ENCODE data around the gene LNX1. TPM values are rescaled to one million over a fixed set of nuclear protein-coding genes. Genes with fewer than 3 reads are reported as not detected.

Gene LNX1
- total RNA-seq, 1 experiment from 2014 or later, result 3.3 TPM

- no peak for TF ChIP-seq CTCF (IDR thresholded peaks at IDR 0.05 in 2 of 3, conservative IDR thresholded peaks at IDR 0.05 in 1 of 3; ENCODE audit: borderline replicate concordance in 1 of 3, insufficient read depth in 1 of 3, low read depth in 2 of 3, low read length in 2 of 3)
- no peak for TF ChIP-seq EZH2 (IDR thresholded peaks at IDR 0.05)
- TF ChIP-seq YY1 (IDR thresholded peaks at IDR 0.05; ENCODE audit: extremely low read depth, insufficient replicate concordance, low read depth, low read length), result no peak
- TF ChIP-seq ATF3 (IDR thresholded peaks at IDR 0.05), result no peak
- TF ChIP-seq CEBPB (IDR thresholded peaks at IDR 0.05; ENCODE audit: low read depth), result no peak
Observed at GRCh38 chr4:53617101-53617680, 25.9 kb upstream of the LNX1 start (continued).

GRCh38 chr4:53616219-53616618, 24.9 kb upstream of the LNX1 start:
- DNase-seq (ENCODE audit: low read depth, low spot score) (no peak), ATAC-seq (no peak)
- no peak overlapping the region for H2AFZ ChIP-seq (ENCODE audit: low read depth, low read length, poor library complexity, severe bottlenecking)
- ChIA-PET CTCF (interaction anchor here (1.2 kb wide), 1 partner anchor 618 kb away, joined by 3 read pairs; no protein-coding TSS in a partner anchor), POLR2A (no interaction called here), RAD21 (ENCODE audit: low non-redundant PET in 1 of 2, low total read pairs in 2 of 2, uncharacterized antibody in 2 of 2, unreplicated experiment in 2 of 2) (no interaction called here)
- no peak overlapping the region for H3K4me2 ChIP-seq (ENCODE audit: low read length)
- no peak overlapping the region for H3K27ac ChIP-seq (ENCODE audit: low read depth, low read length)
- no peak for TF ChIP-seq EZH2phosphoT487 (IDR thresholded peaks at IDR 0.05; ENCODE audit: borderline replicate concordance)
- no peak for TF ChIP-seq TCF7L2 (IDR thresholded peaks at IDR 0.05; ENCODE audit: borderline replicate concordance, extremely low read depth, insufficient read depth, insufficient read length)
- TF ChIP-seq EGR1 (IDR thresholded peaks at IDR 0.05; ENCODE audit: low read depth), result no peak
- TF ChIP-seq POLR2AphosphoS5 (IDR thresholded peaks at IDR 0.05; ENCODE audit: low read depth, low read length), result no peak
- TF ChIP-seq EZH2 (IDR thresholded peaks at IDR 0.05), result no peak
- TF ChIP-seq ZFX (IDR thresholded peaks at IDR 0.05), result no peak
- TF ChIP-seq REST (IDR thresholded peaks at IDR 0.05; ENCODE audit: low read depth), result no peak
- TF ChIP-seq ZNF274 (IDR thresholded peaks at IDR 0.05; ENCODE audit: low read depth, low read length), result no peak
- no peak for TF ChIP-seq POLR2A (IDR thresholded peaks at IDR 0.05; ENCODE audit: borderline replicate concordance, extremely low read depth, insufficient read depth, insufficient read length)
- TF ChIP-seq ELF1 (IDR thresholded peaks at IDR 0.05; ENCODE audit: borderline replicate concordance, low read depth), result no peak
- no peak for TF ChIP-seq FOSL1 (IDR thresholded peaks at IDR 0.05; ENCODE audit: low read depth)
- TF ChIP-seq SRF (IDR thresholded peaks at IDR 0.05; ENCODE audit: low read depth), result no peak
- no peak overlapping the region for H3K9ac ChIP-seq (ENCODE audit: low read length)
- no peaks in the 10 kb centered on the region for H3K79me2 ChIP-seq (ENCODE audit: insufficient read depth, low read length)
- H3K9me2 ChIP-seq (ENCODE audit: insufficient read depth), result no peaks in the 10 kb centered on the region
- 0 out of 2 replicates have a peak, but pooled peaks cover 7% of the 10 kb centered on the region for H3K27me3 ChIP-seq (ENCODE audit: insufficient read depth, low read length)
- intact Hi-C loops (cut with micrococcal nuclease), result loop anchor here (10.0 kb wide), 2 partner anchors 421 to 619 kb away; no protein-coding TSS in a partner anchor
- no peaks in the 10 kb centered on the region for H3K36me3 ChIP-seq (ENCODE audit: control insufficient read depth in 1 of 2, insufficient read depth in 2 of 2, low read length in 2 of 2)
- no TSS peak for BruUV-seq (replicated peaks)
- no peaks in the 10 kb centered on the region for H3K4me1 ChIP-seq (ENCODE audit: control insufficient read depth in 1 of 2, insufficient read depth in 2 of 2, low read length in 2 of 2)
- no peaks in the 10 kb centered on the region for H3K9me3 ChIP-seq (ENCODE audit: control insufficient read depth in 1 of 2, insufficient read depth in 1 of 2, low read depth in 1 of 2, low read length in 2 of 2)
- H4K20me1 ChIP-seq (ENCODE audit: insufficient read depth), result no peaks in the 10 kb centered on the region
- H3K4me3 ChIP-seq (replicated peaks in 1 of 2; ENCODE audit: low read depth in 1 of 2, low read length in 2 of 2), result no peak overlapping the region

Measured in HCT116 (cell line).